OCI-LY7 (cell line): ENCODE data around the gene OXA1L. TPM values are rescaled to one million over a fixed set of nuclear protein-coding genes. Genes with fewer than 3 reads are reported as not detected.

ENCODE experiments used
- Bru-seq: library from RNA; stranded (reverse); fragments of 400-500 nt; gene quantifications from one replicate; lab custom pipeline; 2021; lab: Mats Ljungman, UMichigan
- BruChase-seq, 2 experiments: library from RNA; stranded (reverse); fragments of 400-500 nt; gene quantifications; one replicate each; lab custom pipeline; 2021; lab: Mats Ljungman, UMichigan
- BruUV-seq: library from RNA; stranded (reverse); fragments of 400-500 nt; replicated peaks from 2 replicates; lab custom pipeline; 2021; lab: Mats Ljungman, UMichigan
- CTCF ChIA-PET: fragments of 300-600 bp; sonication (Branson Sonifier 250); formaldehyde crosslinking; loops from one replicate; lab custom pipeline; 2022; ENCODE audit warnings: antibody characterized with exemption; ENCODE audit not compliant: unreplicated experiment; lab: Charles Lee
- POLR2A ChIA-PET: fragments of 300-600 bp; sonication (Branson Sonifier 250); formaldehyde crosslinking; loops from one replicate; lab custom pipeline; 2022; ENCODE audit warnings: antibody characterized with exemption; lab: Charles Lee
- DNase-seq: peaks from one replicate; pipeline ENCODE4 v3.0.0-alpha.2; 2015; ENCODE audit warnings: low spot score
- H2AFZ ChIP-seq: fragments of 200-600 bp; sonication (generic), shearing (Covaris generic); 2 replicates; pipeline ENCODE4 v1.6.1; 2014; ENCODE audit warnings: mild to moderate bottlenecking, antibody characterized with exemption, low read length, moderate library complexity
- H3K27ac ChIP-seq: fragments of 200-600 bp; sonication (generic); 2 replicates; pipeline ENCODE4 v1.5.1; 2014; ENCODE audit warnings: mixed run types, low read depth, mild to moderate bottlenecking, moderate library complexity, low read length, inconsistent platforms; ENCODE audit not compliant: poor library complexity, severe bottlenecking
- H3K36me3 ChIP-seq: fragments of 200-600 bp; sonication (generic); 2 replicates; pipeline ENCODE4 v1.6.1; 2014; ENCODE audit warnings: mild to moderate bottlenecking, antibody characterized with exemption, low read length, moderate library complexity, mixed read lengths; ENCODE audit not compliant: insufficient read depth
- H3K4me1 ChIP-seq: fragments of 200-600 bp; sonication (generic); 2 replicates; pipeline ENCODE4 v1.5.1; 2014; ENCODE audit warnings: mild to moderate bottlenecking, low read length; ENCODE audit not compliant: insufficient read depth, poor library complexity, severe bottlenecking
- H3K4me2 ChIP-seq: fragments of 200-600 bp; sonication (generic); 2 replicates; pipeline ENCODE4 v1.6.1; 2014; ENCODE audit warnings: mild to moderate bottlenecking, low read length
- H3K4me3 ChIP-seq: fragments of 200-600 bp; sonication (generic); 2 replicates; pipeline ENCODE4 v1.5.1; 2014; ENCODE audit warnings: mild to moderate bottlenecking, low read depth, low read length; ENCODE audit not compliant: poor library complexity, severe bottlenecking
- H3K79me2 ChIP-seq: fragments of 200-600 bp; sonication (generic); 2 replicates; pipeline ENCODE4 v1.6.1; 2016; ENCODE audit warnings: low read depth, mild to moderate bottlenecking, low read length, moderate library complexity, mixed read lengths; ENCODE audit not compliant: insufficient read depth
- H3K9me2 ChIP-seq: fragments of 200-600 bp; sonication (generic); 2 replicates; pipeline ENCODE4 v1.6.1; 2016; ENCODE audit warnings: mild to moderate bottlenecking, low read length, mixed read lengths; ENCODE audit not compliant: insufficient read depth
- H3K9me3 ChIP-seq: fragments of 200-600 bp; sonication (generic); 2 replicates; pipeline ENCODE4 v1.6.1; 2014; ENCODE audit warnings: mild to moderate bottlenecking, mixed run types, low read length, mixed read lengths
- H4K20me1 ChIP-seq: fragments of 200-600 bp; sonication (generic); 2 replicates; pipeline ENCODE4 v1.6.1; 2014; ENCODE audit warnings: mild to moderate bottlenecking, antibody characterized with exemption, low read length, moderate library complexity, mixed read lengths; ENCODE audit not compliant: insufficient read depth
- EZH2phosphoT487 ChIP-seq: fragments of 200-600 bp; sonication (generic); IDR thresholded peaks from 2 replicates; pipeline ENCODE4 v1.6.1; 2018; ENCODE audit warnings: low read depth, borderline replicate concordance, mild to moderate bottlenecking, mixed run types, antibody characterized with exemption, low read length, moderate library complexity, mixed read lengths
- intact Hi-C: fragments of 100-400 bp; cut with micrococcal nuclease; formaldehyde crosslinking; loops from one replicate; pipeline ENCODE4 v1.10.0; 2022; ENCODE audit not compliant: unreplicated experiment
- long read RNA-seq: library from polyadenylated mRNA; stranded (forward); transcript quantifications from one replicate; pipeline ENCODE4 v2.0.0, GENCODE V29; 2022
- total RNA-seq, 2 experiments: library from RNA; depleted of rRNA in 1 of 2; stranded (reverse); fragments of >200 nt in 1 of 2; shearing (Covaris generic) in 1 of 2; gene quantifications; 2 replicates each; pipeline ENCODE4 v1.2.3, GENCODE V29; 2014 to 2022
- TF ChIP-seq, protein P1 (sequence below): fragments of 200-600 bp; sonication (generic); conservative IDR thresholded peaks from 2 replicates; pipeline ENCODE4 v1.5.1; 2014; ENCODE audit warnings: mild to moderate bottlenecking, antibody characterized with exemption, low read length, moderate library complexity, mixed read lengths

The OXA1L gene
- total RNA-seq (2014; rRNA removed; shearing (Covaris generic)) = 128 and 153 TPM in 2 replicates
- 141 and 150 TPM in 2 replicates for total RNA-seq (2022)
- Bru-seq, nascent RNA = percentile 94 among the genes with signal in this experiment
- BruChase-seq, experiment 1, labeled RNA remaining after a 6-hour chase = percentile 95 among the genes with signal in this experiment
- percentile 94 among the genes with signal in this experiment for BruChase-seq, experiment 2, labeled RNA remaining after a 2-hour chase
- long read RNA-seq, transcript OXA1L-201 (10 exons, 1,719 nt) = major isoform, 134 of 178 reads
- long read RNA-seq, partial matches to known transcripts = 15 of 178 reads
- long read RNA-seq, other reads (novel, unspliced or antisense) = 29 of 178 reads

GRCh38 chr14:22766457-22767322 lies at the start of gene OXA1L:
TSS of gene OXA1L (plus strand) at chr14:22766688. CDS start at chr14:22766702, 14 bp downstream.
- no peak for TF ChIP-seq EZH2phosphoT487
- TF ChIP-seq, protein P1, sequence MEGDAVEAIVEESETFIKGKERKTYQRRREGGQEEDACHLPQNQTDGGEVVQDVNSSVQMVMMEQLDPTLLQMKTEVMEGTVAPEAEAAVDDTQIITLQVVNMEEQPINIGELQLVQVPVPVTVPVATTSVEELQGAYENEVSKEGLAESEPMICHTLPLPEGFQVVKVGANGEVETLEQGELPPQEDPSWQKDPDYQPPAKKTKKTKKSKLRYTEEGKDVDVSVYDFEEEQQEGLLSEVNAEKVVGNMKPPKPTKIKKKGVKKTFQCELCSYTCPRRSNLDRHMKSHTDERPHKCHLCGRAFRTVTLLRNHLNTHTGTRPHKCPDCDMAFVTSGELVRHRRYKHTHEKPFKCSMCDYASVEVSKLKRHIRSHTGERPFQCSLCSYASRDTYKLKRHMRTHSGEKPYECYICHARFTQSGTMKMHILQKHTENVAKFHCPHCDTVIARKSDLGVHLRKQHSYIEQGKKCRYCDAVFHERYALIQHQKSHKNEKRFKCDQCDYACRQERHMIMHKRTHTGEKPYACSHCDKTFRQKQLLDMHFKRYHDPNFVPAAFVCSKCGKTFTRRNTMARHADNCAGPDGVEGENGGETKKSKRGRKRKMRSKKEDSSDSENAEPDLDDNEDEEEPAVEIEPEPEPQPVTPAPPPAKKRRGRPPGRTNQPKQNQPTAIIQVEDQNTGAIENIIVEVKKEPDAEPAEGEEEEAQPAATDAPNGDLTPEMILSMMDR = no peak
- BruUV-seq = no TSS peak
- Histone ChIP-seq H3K4me3 (peak within 1 kb of the TSS; percentile 95), H3K27ac (peak within 1 kb of the TSS; percentile 57), H3K79me2 (peaks cover 37% of the 10 kb centered on the region), H3K4me1 (peaks cover 24% of the 10 kb centered on the region), H3K9me3 (no peaks in the 10 kb centered on the region), H2AFZ (peak within 1 kb of the TSS; percentile 60; the same call in 1 of the 2 replicates), H3K4me2 (peak within 1 kb of the TSS; percentile 97), H4K20me1 (peaks cover 11% of the 10 kb centered on the region), H3K9me2 (no peaks in the 10 kb centered on the region), H3K36me3 (peaks cover 43% of the 10 kb centered on the region)
- POLR2A ChIA-PET = interaction anchor here (0.5 to 3.5 kb wide), 37 partner anchors 8 to 382 kb away, joined by 3 to 31 read pairs (median 4); partner anchors contain the start of genes DAD1, LRP10, RBM23 and SLC7A7
- peak; percentile 99 for DNase-seq
- CTCF ChIA-PET = interaction anchor here (0.9 to 1.4 kb wide), 5 partner anchors 14 to 241 kb away, joined by 3 to 5 read pairs (median 4); no protein-coding TSS in a partner anchor
- intact Hi-C loops = loop anchor here (1.0 to 5.0 kb wide), 4 partner anchors 18 to 210 kb away; no protein-coding TSS in a partner anchor

DNA sequence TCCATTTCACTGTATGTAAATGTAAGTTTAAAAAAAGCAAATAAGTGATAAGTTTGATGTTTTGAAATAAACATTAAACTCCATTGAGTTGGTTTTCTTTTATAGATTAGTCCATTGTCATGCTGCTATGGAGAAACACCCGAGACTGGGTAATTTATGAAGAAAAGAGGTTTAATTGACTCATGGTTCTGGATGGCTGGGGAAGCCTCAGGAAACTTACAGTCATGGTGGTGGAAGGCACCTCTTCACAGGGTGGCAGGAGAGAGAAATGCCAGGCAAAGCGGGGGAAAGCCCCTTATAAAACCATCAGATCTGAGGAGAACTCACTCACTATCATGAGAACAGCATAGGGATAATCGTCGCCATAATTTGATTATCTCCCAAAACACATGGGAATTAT lies 48.4 kb upstream of the OXA1L start:
- DNase-seq = no peak
- intact Hi-C loops = no loop called here
- H3K9me3 ChIP-seq = peaks cover 5% of the 10 kb centered on the region; the same call in 1 of the 2 replicates
- H4K20me1 ChIP-seq = no peaks in the 10 kb centered on the region
- ChIA-PET CTCF (no interaction called here), POLR2A (no interaction called here)
- no TSS peak for BruUV-seq
- no peaks in the 10 kb centered on the region for H3K36me3 ChIP-seq
- no peaks in the 10 kb centered on the region for H3K79me2 ChIP-seq
- TF ChIP-seq, protein P1 = no peak
- TF ChIP-seq EZH2phosphoT487 = no peak
- no peaks in the 10 kb centered on the region for H3K9me2 ChIP-seq
- H3K4me2 ChIP-seq = no peak overlapping the region
- peaks cover 7% of the 10 kb centered on the region for H3K4me1 ChIP-seq
- no peak overlapping the region for H3K27ac ChIP-seq
- no peak overlapping the region for H3K4me3 ChIP-seq
- no peak overlapping the region for H2AFZ ChIP-seq
